HG03139 (cell line): Measurements from ENCODE around the gene SLC6A17.

Experiments used
- ATAC-seq: cut with Tn5 transposase; IDR thresholded peaks from one replicate; pipeline ENCODE4 v1.9.1; 2021; ENCODE audit not compliant: unreplicated experiment

The SLC6A17 gene

GRCh38 chr1:110218137-110218536 is 67.8 kb downstream of the SLC6A17 start:
- no peak for ATAC-seq

- no peak for ATAC-seq
These were observed 68.4 kb downstream of the SLC6A17 start for GRCh38 chr1:110218739-110219138.

GRCh38 chr1:110220324-110220723 is 70.0 kb downstream of the SLC6A17 start:
- ATAC-seq, result no peak

DNA sequence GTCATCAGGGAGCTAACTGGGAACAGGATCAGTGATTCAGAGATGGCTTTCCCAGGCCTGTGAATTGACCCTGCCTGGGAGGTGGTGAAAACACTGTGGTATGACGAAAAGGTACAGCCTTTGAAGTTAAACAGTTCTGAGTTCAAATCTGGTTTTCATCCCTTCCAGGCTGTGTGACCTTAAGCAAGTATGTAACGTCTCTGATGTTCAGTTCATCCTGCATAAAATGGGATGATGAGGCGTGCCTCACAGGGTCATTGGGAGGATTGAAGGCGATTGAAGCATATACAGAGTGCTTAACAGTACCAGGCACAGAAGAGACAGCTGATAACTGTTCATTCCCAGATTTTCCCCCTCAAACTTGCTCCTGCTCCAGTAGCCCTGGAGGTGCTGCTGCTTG is 70.8 kb downstream of the SLC6A17 start:
- ATAC-seq, result no peak

DNA sequence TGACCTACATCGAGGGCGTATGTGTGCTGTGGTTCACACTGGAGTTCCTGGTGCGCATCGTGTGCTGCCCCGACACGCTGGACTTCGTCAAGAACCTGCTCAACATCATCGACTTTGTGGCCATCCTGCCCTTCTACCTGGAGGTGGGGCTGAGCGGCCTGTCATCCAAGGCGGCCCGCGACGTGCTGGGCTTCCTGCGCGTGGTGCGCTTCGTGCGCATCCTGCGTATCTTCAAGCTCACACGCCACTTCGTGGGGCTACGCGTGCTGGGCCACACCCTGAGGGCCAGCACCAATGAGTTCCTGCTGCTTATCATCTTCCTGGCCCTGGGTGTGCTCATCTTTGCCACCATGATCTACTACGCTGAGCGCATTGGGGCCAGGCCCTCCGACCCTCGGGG is 72.8 kb downstream of the SLC6A17 start:
- ATAC-seq, result no peak

GRCh38 chr1:110223581-110223980 is 73.3 kb downstream of the SLC6A17 start:
- no peak for ATAC-seq

- no peak for ATAC-seq
These were observed 74.1 kb downstream of the SLC6A17 start for GRCh38 chr1:110224240-110224995.

DNA sequence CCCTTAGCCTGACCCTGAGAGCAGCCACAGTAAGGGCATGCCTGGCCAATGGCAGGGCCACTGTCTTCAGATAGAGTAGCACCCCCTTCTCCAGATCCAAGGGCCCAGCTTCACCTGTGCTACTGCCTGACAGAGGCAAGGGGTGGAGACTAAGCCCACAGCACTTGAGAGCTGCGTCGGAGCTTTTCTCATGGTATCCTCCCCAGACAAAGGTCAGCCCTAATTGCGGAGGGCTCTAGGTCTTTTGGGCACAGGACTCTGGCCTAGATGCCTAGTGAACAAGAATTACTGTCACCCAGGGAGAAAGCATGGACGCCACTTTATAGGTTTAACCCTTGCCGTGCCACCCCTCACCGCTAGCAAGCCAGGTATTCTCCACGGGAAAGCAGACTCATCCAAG is 74.9 kb downstream of the SLC6A17 start:
- ATAC-seq, result no peak

- ATAC-seq, result no peak
These were observed 75.6 kb downstream of the SLC6A17 start for GRCh38 chr1:110225756-110226404.

- ATAC-seq, result no peak
These were observed 77.5 kb downstream of the SLC6A17 start for GRCh38 chr1:110227774-110228173.

- no peak for ATAC-seq
These were observed 78.1 kb downstream of the SLC6A17 start for GRCh38 chr1:110228381-110228780.

GRCh38 chr1:110228869-110229268 is 78.6 kb downstream of the SLC6A17 start:
- ATAC-seq, result no peak

GRCh38 chr1:110229348-110230001 is 79.2 kb downstream of the SLC6A17 start:
- no peak for ATAC-seq

DNA sequence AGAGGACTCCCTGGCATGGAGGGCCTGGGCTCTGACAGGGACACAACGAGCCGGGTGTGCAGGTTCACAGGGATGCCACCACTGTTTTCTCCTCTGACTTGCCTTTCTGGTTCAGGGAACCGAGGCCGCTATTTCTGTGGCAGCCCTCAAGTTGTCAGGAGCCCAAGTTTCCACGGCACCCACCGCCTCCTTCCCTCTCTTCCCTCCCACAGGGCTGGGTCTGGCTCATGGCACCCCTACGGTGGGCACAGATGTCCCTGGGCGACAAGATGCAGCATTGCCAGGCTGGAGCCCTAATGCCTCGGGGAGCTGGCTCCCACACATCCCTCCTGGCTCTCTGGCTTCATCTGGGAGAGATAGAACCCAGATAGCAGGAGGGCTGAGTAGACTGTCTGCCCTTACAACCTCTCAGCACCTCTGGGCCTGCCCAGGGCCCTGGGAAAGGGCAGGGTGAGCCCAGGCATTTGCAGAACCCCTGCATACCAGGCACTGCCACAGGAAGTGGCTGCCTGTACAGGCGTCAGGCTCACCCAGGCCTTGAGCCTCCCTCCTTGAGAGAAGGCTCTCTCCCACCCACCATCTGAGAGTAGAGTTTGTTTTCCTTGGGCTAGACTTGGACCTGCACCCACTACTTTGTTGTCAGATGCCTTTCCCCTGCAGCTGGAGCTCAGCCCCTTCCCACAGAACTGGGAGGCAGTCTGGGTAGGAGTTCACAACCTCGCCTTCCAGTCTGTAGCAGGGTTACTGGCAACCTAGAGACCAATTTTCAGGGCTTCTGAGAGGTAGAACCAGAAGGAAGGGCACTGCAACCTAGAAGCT is 80.3 kb downstream of the SLC6A17 start:
- no peak for ATAC-seq

GRCh38 chr1:110233861-110234260 is 83.6 kb downstream of the SLC6A17 start:
- no peak for ATAC-seq

DNA sequence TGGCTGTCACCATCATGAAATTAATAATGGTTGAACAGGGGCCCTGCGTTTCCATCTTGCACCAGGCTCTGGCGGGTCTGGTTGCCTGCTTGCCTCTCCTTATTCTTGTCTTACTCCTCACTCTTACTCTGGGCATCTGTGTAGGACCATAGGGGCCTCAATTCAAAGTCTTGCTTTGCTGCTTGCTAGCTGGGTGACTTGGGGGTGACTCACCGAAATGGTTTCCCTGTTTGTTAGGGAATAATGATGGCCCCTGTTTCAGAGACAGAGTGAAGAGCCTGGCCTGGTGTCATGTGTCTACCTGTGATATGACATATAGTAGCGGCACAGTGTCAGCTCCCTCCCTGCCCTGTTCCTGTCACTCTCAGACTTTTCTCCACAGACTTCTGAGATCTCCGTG is 84.4 kb downstream of the SLC6A17 start:
- ATAC-seq, result no peak

DNA sequence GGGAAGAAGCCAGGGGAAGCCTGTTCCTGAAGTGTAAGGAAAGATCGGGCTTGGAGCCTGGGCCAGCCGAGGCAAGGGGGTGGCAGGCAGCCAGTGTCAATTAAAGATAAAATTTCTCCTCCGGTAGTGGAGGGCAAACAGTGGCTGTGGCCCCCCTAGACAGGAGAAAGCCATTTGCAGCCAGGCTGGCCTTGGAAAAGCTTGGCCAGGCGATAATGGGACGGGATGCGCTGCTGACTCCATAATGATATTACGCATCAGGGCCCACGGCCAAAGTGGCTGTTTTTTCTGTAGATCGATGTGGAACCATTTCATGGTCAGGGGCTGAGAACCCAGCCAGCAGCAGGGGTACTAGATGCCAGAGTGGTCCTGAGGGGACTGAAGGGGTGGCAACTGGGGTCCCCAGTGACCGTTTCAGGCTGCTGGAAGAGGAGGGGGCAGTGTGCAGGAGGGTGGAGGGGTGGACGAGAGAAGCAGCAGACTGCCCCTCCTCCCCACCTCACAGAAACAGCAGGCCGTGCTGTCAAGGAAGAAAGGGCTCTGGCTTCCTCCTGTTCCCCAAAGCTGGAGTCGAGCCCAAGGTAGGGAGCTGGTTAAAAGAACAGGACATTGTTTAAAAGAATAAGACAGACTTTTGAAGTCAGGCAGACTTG is 85.0 kb downstream of the SLC6A17 start:
- ATAC-seq, result no peak

DNA sequence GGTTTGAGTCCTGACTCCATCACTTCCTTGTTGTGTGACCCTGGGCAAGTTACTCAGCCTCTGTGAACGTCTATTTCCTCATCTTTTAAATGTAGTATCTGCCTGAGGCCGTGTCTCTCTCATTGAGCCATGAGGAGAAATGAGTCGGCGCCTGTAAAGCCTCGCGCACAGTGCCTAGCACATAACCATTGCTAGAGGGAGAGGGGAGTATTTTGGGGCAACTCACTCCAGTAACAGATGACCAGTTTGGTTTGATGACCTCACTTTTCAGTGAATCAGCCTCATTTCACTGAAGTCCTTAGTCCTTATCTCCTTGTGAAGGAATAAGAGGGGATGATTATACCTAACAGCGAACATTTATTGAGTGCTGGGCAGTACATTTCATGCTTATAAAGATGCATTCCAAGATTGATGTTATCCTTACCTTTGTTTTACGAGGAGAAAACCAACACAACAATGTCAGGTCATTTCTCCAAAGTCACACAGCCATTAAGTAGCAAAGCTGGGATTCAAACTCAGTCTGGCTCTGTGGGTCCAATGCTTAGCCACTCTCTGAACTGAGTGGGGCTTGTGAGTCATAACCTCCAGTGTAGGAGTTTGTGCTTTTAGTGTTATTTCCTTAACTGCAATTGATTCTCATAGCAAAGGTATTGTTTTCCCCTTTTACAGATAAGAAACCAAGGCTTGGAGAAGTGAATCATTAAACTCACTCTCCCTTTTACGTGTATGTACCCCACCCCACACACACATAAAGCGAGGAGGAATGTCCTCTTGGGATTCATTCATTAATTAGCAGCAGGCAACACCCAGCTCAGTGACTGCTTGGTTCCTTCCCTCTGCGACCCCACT is 85.8 kb downstream of the SLC6A17 start:
- ATAC-seq, result no peak

GRCh38 chr1:110237386-110238152 is 87.3 kb downstream of the SLC6A17 start:
- ATAC-seq, result no peak
